Choroid plexus epithelial cell (primary cell): ENCODE results near the gene IRX5.
A peak's percentile ranks its signal among the peaks of the same experiment; 100 is the strongest.

ENCODE experiments used
- DNase-seq: peaks from one replicate; pipeline ENCODE4 v3.0.0-alpha.2; 2010; ENCODE audit warnings: low read depth
- H3K4me3 ChIP-seq: 2 replicates; pipeline ENCODE4 v1.5.1; 2011; ENCODE audit warnings: low read depth, mild to moderate bottlenecking, control low read depth, low read length, moderate library complexity
- TF ChIP-seq, protein P1 (sequence below): conservative IDR thresholded peaks from 2 replicates; pipeline ENCODE4 v1.5.1; 2011; ENCODE audit warnings: low read depth, mild to moderate bottlenecking, control low read depth, inconsistent platforms, low read length, moderate library complexity

IRX5 gene

DNA sequence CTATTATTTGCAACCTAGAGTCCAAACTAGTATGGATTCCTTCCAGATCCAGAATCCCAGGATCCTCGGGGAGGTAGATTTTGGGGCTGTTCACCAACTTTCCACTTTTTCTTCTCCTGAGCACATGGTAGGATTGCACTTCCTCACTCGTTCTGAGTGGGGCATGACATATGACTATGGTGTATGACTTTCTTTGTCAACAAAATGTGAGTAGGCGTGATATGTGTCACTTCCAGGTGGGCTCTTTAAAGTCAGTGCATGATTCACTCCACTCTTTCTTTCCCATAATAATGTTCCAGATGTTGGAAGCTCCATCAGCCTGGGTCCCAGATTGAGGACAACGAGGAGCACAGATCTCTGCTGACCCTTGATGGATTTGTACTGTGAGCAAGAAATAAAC lies 21.5 kb downstream of the IRX5 start:
- TF ChIP-seq, protein P1, sequence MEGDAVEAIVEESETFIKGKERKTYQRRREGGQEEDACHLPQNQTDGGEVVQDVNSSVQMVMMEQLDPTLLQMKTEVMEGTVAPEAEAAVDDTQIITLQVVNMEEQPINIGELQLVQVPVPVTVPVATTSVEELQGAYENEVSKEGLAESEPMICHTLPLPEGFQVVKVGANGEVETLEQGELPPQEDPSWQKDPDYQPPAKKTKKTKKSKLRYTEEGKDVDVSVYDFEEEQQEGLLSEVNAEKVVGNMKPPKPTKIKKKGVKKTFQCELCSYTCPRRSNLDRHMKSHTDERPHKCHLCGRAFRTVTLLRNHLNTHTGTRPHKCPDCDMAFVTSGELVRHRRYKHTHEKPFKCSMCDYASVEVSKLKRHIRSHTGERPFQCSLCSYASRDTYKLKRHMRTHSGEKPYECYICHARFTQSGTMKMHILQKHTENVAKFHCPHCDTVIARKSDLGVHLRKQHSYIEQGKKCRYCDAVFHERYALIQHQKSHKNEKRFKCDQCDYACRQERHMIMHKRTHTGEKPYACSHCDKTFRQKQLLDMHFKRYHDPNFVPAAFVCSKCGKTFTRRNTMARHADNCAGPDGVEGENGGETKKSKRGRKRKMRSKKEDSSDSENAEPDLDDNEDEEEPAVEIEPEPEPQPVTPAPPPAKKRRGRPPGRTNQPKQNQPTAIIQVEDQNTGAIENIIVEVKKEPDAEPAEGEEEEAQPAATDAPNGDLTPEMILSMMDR: no peak
- H3K4me3 ChIP-seq: no peak overlapping the region
- no peak for DNase-seq

DNA sequence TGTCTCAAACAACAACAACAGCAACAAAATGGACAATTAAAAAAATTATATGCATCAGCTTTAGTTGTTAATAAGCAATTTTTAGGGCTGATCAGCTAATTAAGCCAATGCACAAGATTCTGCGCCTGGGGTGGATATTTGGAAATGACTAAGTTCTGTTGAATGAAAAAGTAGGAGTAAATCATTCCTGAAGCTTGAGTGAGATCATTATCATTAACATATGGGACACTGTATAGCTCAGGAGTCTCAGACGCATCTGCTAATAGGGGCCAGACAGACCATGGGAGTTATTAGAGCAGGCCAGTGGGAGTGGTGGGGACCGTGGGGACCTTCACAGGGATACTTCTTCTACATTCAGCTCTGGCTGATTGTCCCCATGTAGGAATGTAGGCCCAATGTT lies 22.8 kb downstream of the IRX5 start:
- no peak for DNase-seq
- TF ChIP-seq, protein P1: no peak
- no peak overlapping the region for H3K4me3 ChIP-seq

DNA sequence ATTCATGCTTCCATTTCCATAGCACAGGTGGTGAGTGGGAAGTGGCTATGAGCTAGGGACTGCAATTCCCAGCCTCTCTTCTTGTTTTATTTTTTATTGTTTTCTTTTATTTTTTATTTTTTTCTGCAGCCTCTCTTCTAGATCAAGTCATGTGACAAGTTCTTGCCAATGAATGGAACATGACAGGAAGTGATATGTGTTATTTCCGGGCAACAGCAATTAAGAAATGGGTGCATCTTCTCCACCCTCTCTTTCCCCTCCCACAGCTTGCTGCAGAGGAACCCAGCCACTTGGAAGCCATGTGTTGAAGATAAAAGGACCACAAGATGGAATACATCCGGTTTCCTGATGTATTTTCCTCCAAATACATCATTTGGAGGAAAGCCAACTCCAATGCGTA lies 23.6 kb downstream of the IRX5 start:
- H3K4me3 ChIP-seq: no peak overlapping the region
- TF ChIP-seq, protein P1: no peak
- no peak for DNase-seq

DNA sequence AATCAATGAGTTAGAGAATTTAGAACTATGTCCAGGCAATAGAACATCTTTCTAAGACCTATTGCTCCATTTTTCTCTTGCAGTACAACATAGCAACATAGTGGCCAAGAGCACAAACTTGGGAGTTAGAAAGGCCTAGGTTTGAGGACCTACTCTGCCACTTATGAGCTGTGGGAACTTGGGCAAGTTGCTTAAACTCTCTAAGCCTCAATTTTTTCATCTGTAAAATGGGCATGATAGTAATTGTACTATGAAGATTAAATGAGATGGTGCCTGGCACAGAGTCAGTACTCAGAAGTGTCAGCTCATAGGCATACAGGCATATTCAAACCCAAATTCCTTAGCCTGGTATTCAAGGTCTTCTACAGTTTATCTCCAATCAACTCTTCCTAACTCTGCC lies 25.1 kb downstream of the IRX5 start:
- DNase-seq: no peak

DNA sequence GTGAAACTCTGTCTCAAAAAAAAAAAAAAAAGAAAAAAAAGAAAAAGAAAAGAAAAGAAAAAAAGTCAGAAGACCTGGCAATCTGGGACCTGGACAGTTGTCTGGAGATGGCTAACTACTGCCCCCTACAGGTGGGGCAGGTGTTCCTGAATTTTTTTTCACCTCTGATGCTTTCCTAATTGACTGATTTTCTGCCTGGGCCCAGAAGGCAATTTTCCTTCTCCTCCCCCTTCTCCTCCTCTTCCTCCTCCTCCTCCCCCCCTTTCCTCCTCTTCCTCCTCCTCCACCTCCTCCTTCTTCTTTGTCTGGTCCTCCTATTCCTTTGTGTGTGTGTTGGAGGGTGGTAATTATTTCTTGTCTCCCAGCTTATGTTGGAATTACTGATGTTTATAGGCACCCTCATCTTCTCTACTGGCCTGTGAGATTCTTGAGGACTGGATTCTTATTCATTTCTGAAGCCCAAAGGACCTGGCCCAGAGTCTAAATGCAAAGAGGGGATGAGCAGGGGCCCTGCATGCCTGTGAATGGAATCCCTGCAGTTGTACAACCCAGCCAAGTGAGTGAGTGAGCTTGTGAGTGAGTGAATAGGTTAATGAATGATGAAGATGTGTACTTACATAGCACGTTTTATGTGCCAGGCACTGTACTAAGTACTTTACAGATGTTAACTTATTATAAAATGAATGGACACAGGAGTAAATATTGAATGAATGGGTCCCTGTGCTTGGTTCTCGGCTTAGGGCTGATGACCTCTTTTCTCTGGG lies 26.9 kb downstream of the IRX5 start:
- DNase-seq: peak; percentile 37
- no peak overlapping the region for H3K4me3 ChIP-seq
- TF ChIP-seq, protein P1: peak; percentile 56

More for the DNA sequence above, 25.1 kb downstream of the IRX5 start:
- H3K4me3 ChIP-seq: no peak overlapping the region
- TF ChIP-seq, protein P1: no peak

DNA sequence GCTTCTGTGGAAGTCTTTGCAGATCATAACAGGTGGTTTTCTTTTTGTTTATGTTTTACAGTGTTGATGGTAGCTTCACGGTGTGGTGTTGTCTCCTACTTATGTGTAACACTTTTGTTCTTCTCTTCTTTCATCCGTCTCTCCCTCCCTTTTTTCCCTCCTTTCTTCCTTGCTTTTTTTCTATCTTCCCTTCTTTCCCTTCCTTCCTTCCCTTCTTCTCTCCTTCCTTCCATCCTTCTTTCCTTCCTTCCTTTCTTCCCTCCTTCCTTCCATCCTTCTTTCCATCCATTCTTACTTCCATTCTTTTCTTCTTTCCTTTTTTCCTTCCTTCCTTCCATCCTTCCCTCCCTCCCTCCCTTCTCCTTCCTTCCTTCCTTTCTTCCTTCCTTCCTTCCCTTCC lies 31.4 kb downstream of the IRX5 start:
- TF ChIP-seq, protein P1: no peak
- DNase-seq: no peak
- H3K4me3 ChIP-seq: no peak overlapping the region

DNA sequence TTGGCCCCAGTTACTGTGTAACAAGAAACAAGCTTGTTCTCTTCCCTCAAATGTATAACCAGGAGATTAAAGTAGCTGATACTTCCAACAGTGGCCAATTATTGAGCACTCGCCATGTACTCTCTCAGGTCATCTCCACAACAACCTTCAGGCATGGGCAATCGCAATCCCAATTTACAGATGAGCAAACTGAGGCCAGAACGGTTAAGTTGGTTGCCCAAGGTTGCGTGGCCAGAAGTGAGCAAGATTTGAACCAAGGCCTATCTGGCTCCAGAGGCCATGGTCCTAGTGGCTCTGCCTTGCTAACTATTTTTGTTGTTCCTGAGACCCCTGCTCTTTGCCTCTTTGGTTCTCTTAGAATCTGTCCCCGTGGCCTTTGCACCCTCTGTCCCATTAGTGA lies 33.6 kb downstream of the IRX5 start:
- no peak overlapping the region for H3K4me3 ChIP-seq
- TF ChIP-seq, protein P1: no peak
- no peak for DNase-seq
